Measurements from ENCODE around the gene MSI2. TPM values are rescaled to one million over a fixed set of nuclear protein-coding genes. Genes with fewer than 3 reads are reported as not detected.

Gene MSI2
- total and polyA plus RNA-seq, 2 donors (not counting 3 experiments of a cell fraction or from before 2014, with no cell fraction given), result 20.9 to 59.3 TPM

DNA sequence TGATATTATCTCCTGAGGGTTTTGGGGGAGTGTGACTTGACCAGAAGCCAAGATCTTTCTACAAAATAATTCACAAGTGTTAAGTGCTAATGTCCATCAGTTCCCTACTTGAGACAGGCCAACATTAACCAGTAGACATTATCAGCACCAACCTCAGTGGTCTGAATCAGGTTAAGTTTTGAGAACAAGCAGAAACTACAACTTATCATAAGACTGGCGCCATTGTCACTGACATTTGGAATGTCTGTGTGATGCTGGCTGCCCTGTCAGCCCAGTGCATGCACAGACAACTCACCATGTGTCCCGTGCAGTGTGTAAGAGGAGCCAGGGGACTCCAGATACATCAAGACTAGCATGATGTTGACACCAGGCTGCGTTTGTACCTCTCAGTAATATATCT, 412.0 kb downstream of the MSI2 start:
- no peaks in the 10 kb centered on the region for H3K27me3 ChIP-seq (ENCODE audit: control insufficient read depth in 2 of 2, insufficient read depth in 2 of 2, low read length in 2 of 2)
- H3K9me3 ChIP-seq (replicated peaks; ENCODE audit: control insufficient read depth, insufficient read depth, low read length), result no peaks in the 10 kb centered on the region
- peaks cover 4% of the 10 kb centered on the region for H3K4me1 ChIP-seq (ENCODE audit: control insufficient read depth, extremely low read depth, insufficient read depth, low read length)
- no peak overlapping the region for H3K4me3 ChIP-seq (replicated peaks in 1 of 3; ENCODE audit: insufficient read depth in 1 of 3, low read depth in 1 of 3, low read length in 3 of 3)
- no TSS peak for BruUV-seq (replicated peaks)
- H4K20me1 ChIP-seq (replicated peaks; ENCODE audit: control insufficient read depth, extremely low read depth, insufficient read depth, low read length), result no peaks in the 10 kb centered on the region
- no peak overlapping the region for H3K27ac ChIP-seq (ENCODE audit: insufficient read depth, low read depth, low read length)
- TF ChIP-seq CTCF (IDR thresholded peaks at IDR 0.05; ENCODE audit: extremely low read depth in 1 of 2, insufficient read depth in 1 of 2, low read depth in 1 of 2, low read length in 2 of 2) (no peak), GATA2 (IDR thresholded peaks at IDR 0.05; ENCODE audit: insufficient read depth, insufficient read length, low read depth, low read length) (no peak), FOS (IDR thresholded peaks at IDR 0.05; ENCODE audit: borderline replicate concordance, insufficient read depth, low read length) (no peak), POLR2AphosphoS5 (IDR thresholded peaks at IDR 0.05; ENCODE audit: insufficient read depth, low read depth, low read length) (no peak), MYC (IDR thresholded peaks at IDR 0.05; ENCODE audit: low read depth, low read length) (no peak), POLR2A (IDR thresholded peaks at IDR 0.05; ENCODE audit: low read depth, low read length) (no peak), EZH2 (IDR thresholded peaks at IDR 0.05; ENCODE audit: borderline replicate concordance, low read depth, low read length, severe bottlenecking) (no peak), JUN (IDR thresholded peaks at IDR 0.05; ENCODE audit: borderline replicate concordance, insufficient read depth, insufficient read length, low read depth) (no peak)
- TF ChIP-seq, protein P1, sequence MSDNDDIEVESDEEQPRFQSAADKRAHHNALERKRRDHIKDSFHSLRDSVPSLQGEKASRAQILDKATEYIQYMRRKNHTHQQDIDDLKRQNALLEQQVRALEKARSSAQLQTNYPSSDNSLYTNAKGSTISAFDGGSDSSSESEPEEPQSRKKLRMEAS (IDR thresholded peaks at IDR 0.05; ENCODE audit: insufficient read depth, insufficient read length), result no peak
- no peak overlapping the region for H3K4me2 ChIP-seq (ENCODE audit: insufficient read depth, low read length)
- H3K79me2 ChIP-seq (ENCODE audit: control insufficient read depth, insufficient read depth, low read length), result no peaks in the 10 kb centered on the region
- ChIA-PET CTCF (no interaction called here), POLR2A (no interaction called here)
- DNase-seq (ENCODE audit: low read depth, low spot score) (no peak), FAIRE-seq (no peak)
- no peaks in the 10 kb centered on the region for H3K36me3 ChIP-seq (ENCODE audit: control insufficient read depth in 2 of 2, extremely low read depth in 1 of 2, insufficient read depth in 2 of 2, low read length in 2 of 2)
- dilution Hi-C loops (cut with MboI; ENCODE audit: extremely low pct_ligation_motif_present, low sequenced_read_pairs) (no loop called here), intact Hi-C loops (cut with micrococcal nuclease) (no loop called here)
- no peaks in the 10 kb centered on the region for H3K9me1 ChIP-seq (replicated peaks; ENCODE audit: control insufficient read depth, extremely low read depth, insufficient read depth, low read length)
- H2AFZ ChIP-seq (ENCODE audit: low read depth, low read length), result no peak overlapping the region
- no peak overlapping the region for H3K9ac ChIP-seq (replicated peaks; ENCODE audit: extremely low read depth, insufficient read depth, low read length)

Measured in endothelial cell of umbilical vein (primary cell).